HepG2 (cell line): ENCODE data around the gene IL10RA. TPM values are rescaled to one million over a fixed set of nuclear protein-coding genes. Genes with fewer than 3 reads are reported as not detected.

Experiments used
- ATAC-seq: fragments of 200-7000 bp; cut with Tn5 transposase; 3 replicates; pipeline ENCODE4 v1.9.1; 2020; ENCODE audit warnings: mild to moderate bottlenecking, moderate library complexity
- BruUV-seq: library from RNA; stranded (reverse); fragments of 400-500 nt; replicated peaks from 2 replicates; lab custom pipeline; 2021; lab: Mats Ljungman, UMichigan
- CTCF ChIA-PET: fragments of 300-600 bp; formaldehyde crosslinking; extraction: SDS; loops from one replicate; lab custom pipeline; 2021; ENCODE audit warnings: low total read pairs, inconsistent platforms, low intra/inter-chr PET ratio; lab: Yijun Ruan, JAX
- POLR2A ChIA-PET: fragments of 350-600 bp; sonication (Branson Sonifier 250); formaldehyde crosslinking; loops from one replicate; lab custom pipeline; 2020; ENCODE audit warnings: antibody characterized with exemption, inconsistent platforms; lab: Yijun Ruan, JAX
- DNase-seq: peaks from one replicate; pipeline ENCODE4 v3.0.0-alpha.2; 2015; ENCODE audit warnings: low spot score
- FAIRE-seq: peaks from 3 replicates; lab custom pipeline; 2011; peaks lifted over from hg19 to GRCh38; lab: Jason Lieb, UNC
- H2AFZ ChIP-seq: one replicate; pipeline ENCODE4 v1.6.1; 2011; ENCODE audit warnings: low read length, inconsistent platforms
- H3K27ac ChIP-seq: fragments of 300-600 bp; 3 replicates; pipeline ENCODE4 v1.8.0; 2011; ENCODE audit warnings: mixed run types, mild to moderate bottlenecking, mixed read lengths, low read length, inconsistent platforms; ENCODE audit not compliant: insufficient read depth; ENCODE audit errors: extremely low read length
- H3K27me3 ChIP-seq, 2 experiments: fragments of 200-600 bp in 1 of 2; 2 replicates in 1 of 2; 3 replicates in 1 of 2; pipeline versions ENCODE4 v1.6.0 to v1.8.0; 2011; ENCODE audit warnings: low read length in 2 of 2, mild to moderate bottlenecking in 2 of 2, moderate library complexity in 2 of 2, inconsistent platforms in 1 of 2; ENCODE audit not compliant: insufficient read depth in 2 of 2, control insufficient read depth in 1 of 2
- H3K36me3 ChIP-seq, 2 experiments: fragments of 200-600 bp in 1 of 2; replicated peaks in 1 of 2; 2 replicates in 1 of 2; 3 replicates in 1 of 2; pipeline versions ENCODE4 v1.5.1 to v1.8.0; 2011; ENCODE audit warnings: low read length in 2 of 2, inconsistent platforms in 1 of 2; ENCODE audit not compliant: insufficient read depth in 2 of 2, control insufficient read depth in 1 of 2
- H3K4me1 ChIP-seq: 2 replicates; pipeline ENCODE4 v1.5.1; 2012; ENCODE audit warnings: low read length, inconsistent platforms; ENCODE audit not compliant: insufficient read depth
- H3K4me2 ChIP-seq: 2 replicates; pipeline ENCODE4 v1.6.0; 2011; ENCODE audit warnings: low read depth, low read length, inconsistent platforms
- H3K4me3 ChIP-seq, 3 experiments: fragments of 200-600 bp in 1 of 3; sonication (generic), shearing (Covaris generic) in 1 of 3; replicated peaks in 1 of 3; 2 replicates each; pipeline ENCODE4 v1.5.1; 2011 to 2016; ENCODE audit warnings: low read length in 3 of 3, inconsistent platforms in 2 of 3, low read depth in 2 of 3, mild to moderate bottlenecking in 2 of 3, control low read depth in 1 of 3, mixed read lengths in 1 of 3; ENCODE audit not compliant: insufficient read depth in 1 of 3
- H3K79me2 ChIP-seq: one replicate; pipeline ENCODE4 v1.6.1; 2011; ENCODE audit warnings: low read length, inconsistent platforms; ENCODE audit not compliant: insufficient read depth
- H3K9ac ChIP-seq: 2 replicates; pipeline ENCODE4 v1.6.0; 2011; ENCODE audit warnings: mild to moderate bottlenecking, low read depth, low read length, inconsistent platforms; ENCODE audit not compliant: insufficient read depth
- H3K9me3 ChIP-seq: 2 replicates; pipeline ENCODE4 v1.5.1; 2012; ENCODE audit warnings: mild to moderate bottlenecking, low read length
- H4K20me1 ChIP-seq: 2 replicates; pipeline ENCODE4 v1.6.0; 2011; ENCODE audit warnings: inconsistent platforms, mild to moderate bottlenecking, low read length, moderate library complexity; ENCODE audit not compliant: insufficient read depth
- ARID4A ChIP-seq: sonication (generic); formaldehyde crosslinking; IDR thresholded peaks from 2 replicates; pipeline ENCODE4 v1.5.0; 2020; ENCODE audit warnings: mild to moderate bottlenecking, missing genetic modification reagents, borderline replicate concordance
- ATF7 ChIP-seq, 2 experiments: fragments of 450-650 bp in 1 of 2; sonication (generic) in 1 of 2; formaldehyde crosslinking in 1 of 2; IDR thresholded peaks; 2 replicates each; pipeline versions ENCODE4 v1.4.0 to v1.6.1; 2016 to 2020; ENCODE audit warnings: antibody characterized with exemption in 1 of 2, mild to moderate bottlenecking in 1 of 2, missing genetic modification reagents in 1 of 2
- CREB1 ChIP-seq, 2 experiments: fragments of 450-650 bp in 1 of 2; IDR thresholded peaks; 2 replicates each; pipeline ENCODE4 v1.6.1; 2016 to 2017; ENCODE audit warnings: control low read depth in 1 of 2, mild to moderate bottlenecking in 1 of 2, missing compliant biosample characterization in 1 of 2, missing genetic modification characterization in 1 of 2
- EP300 ChIP-seq, 3 experiments: sonication (generic) in 1 of 3; formaldehyde crosslinking in 1 of 3; IDR thresholded peaks; 2 replicates each; pipeline versions ENCODE4 v1.5.1 to v1.6.1; 2011 to 2020; ENCODE audit warnings: low read depth in 2 of 3, low read length in 2 of 3, borderline replicate concordance in 1 of 3, improper control_type of control experiment in 1 of 3, mild to moderate bottlenecking in 1 of 3, missing genetic modification reagents in 1 of 3, moderate library complexity in 1 of 3
- FOXP4 ChIP-seq: sonication (generic); formaldehyde crosslinking; IDR thresholded peaks from 2 replicates; pipeline ENCODE4 v1.4.0; 2020; ENCODE audit warnings: missing genetic modification reagents
- GATAD1 ChIP-seq: IDR thresholded peaks from 2 replicates; pipeline ENCODE4 v1.6.1; 2016; ENCODE audit warnings: missing genetic modification reagents, missing compliant biosample characterization
- PITX1 ChIP-seq: sonication (generic); formaldehyde crosslinking; IDR thresholded peaks from 2 replicates; pipeline ENCODE4 v1.5.1; 2020; ENCODE audit warnings: mild to moderate bottlenecking, missing genetic modification reagents
- RERE ChIP-seq: IDR thresholded peaks from 2 replicates; pipeline ENCODE4 v1.6.1; 2016; ENCODE audit warnings: low read depth, missing genetic modification reagents, missing compliant biosample characterization
- WGBS: methylation state at CpG from one replicate; pipeline ENCODE4 v1.1.6; 2017; ENCODE audit warnings: low lambda C conversion rate; 5-methylcytosine and 5-hydroxymethylcytosine counted together
- in situ Hi-C: cut with HindIII; loops from 2 replicates; pipeline ENCODE4 v1.10.0; 2017; ENCODE audit warnings: low pct_unique_long_range_greater_than_20kb; ENCODE audit not compliant: extremely low pct_ligation_motif_present
- intact Hi-C: fragments of 100-400 bp; cut with micrococcal nuclease; formaldehyde crosslinking; loops from one replicate; pipeline ENCODE4 v1.10.0; 2022; ENCODE audit not compliant: unreplicated experiment
- polyA plus RNA-seq, 8 experiments: library from polyadenylated mRNA; depleted of rRNA in 3 of 8; stranded (reverse) in 7 of 8; unstranded in 1 of 8; fragments of >200 nt; fragmentation: Illumina TruSeq in 4 of 8; extraction: Trizol in 4 of 8; gene quantifications; 2 replicates each; pipeline versions ENCODE4 v1.2.1 to v1.2.3, GENCODE V29; 2011 to 2016; ENCODE audit warnings: low read depth in 4 of 8, missing spikeins in 1 of 8, mixed read lengths in 1 of 8; ENCODE audit not compliant: insufficient read depth in 1 of 8
- total RNA-seq, 5 experiments: library from RNA; depleted of rRNA; stranded (reverse); fragments of >200 nt; fragmentation: Illumina TruSeq; extraction: Trizol; gene quantifications; 2 replicates each; pipeline ENCODE4 v1.2.3, GENCODE V29; 2016; ENCODE audit warnings: low read depth in 1 of 5

The IL10RA gene
- total and polyA plus RNA-seq, 2 of the 13 experiments (the other 11 are each of a cell fraction or from before 2014, with no cell fraction given): not detected

GRCh38 chr11:117993988-117994745 is 8.0 kb downstream of the IL10RA start:
- intact Hi-C loops: no loop called here
- peaks cover 2 to 8% of the 10 kb centered on the region in 2 experiments; a peak in 3 of 5 replicates for H3K27me3 ChIP-seq
- no peak for FAIRE-seq
- POLR2A ChIA-PET: no interaction called here
- CTCF ChIA-PET: no interaction called here
- ATAC-seq: no peak
- no peaks in the 10 kb centered on the region for H3K9me3 ChIP-seq
- H3K4me3 ChIP-seq: no peak overlapping the region
- no peak for DNase-seq
- no peaks in the 10 kb centered on the region for H3K4me1 ChIP-seq
- H4K20me1 ChIP-seq: no peaks in the 10 kb centered on the region
- WGBS: 36% methylated on average over 5 of the region's 9 CpGs
- no peak overlapping the region for H3K4me2 ChIP-seq
- H3K79me2 ChIP-seq: no peaks in the 10 kb centered on the region
- BruUV-seq: no TSS peak
- in situ Hi-C loops: no loop called here
- no peaks in the 10 kb centered on the region for H3K36me3 ChIP-seq
- H3K9ac ChIP-seq: no peak overlapping the region
- no peak overlapping the region for H3K27ac ChIP-seq
- H2AFZ ChIP-seq: no peak overlapping the region
- no peak for TF ChIP-seq EP300 (IDR thresholded peaks at IDR 0.05; ENCODE audit: low read depth in 2 of 2, low read length in 2 of 2)
- no peak for TF ChIP-seq EP300 (CRISPR knock-in tag; IDR thresholded peaks at IDR 0.05; ENCODE audit: borderline replicate concordance)
- no peak for TF ChIP-seq PITX1 (CRISPR knock-in tag)
- no peak for TF ChIP-seq ATF7 (IDR thresholded peaks at IDR 0.05)
- TF ChIP-seq ATF7 (CRISPR knock-in tag; IDR thresholded peaks at IDR 0.05): no peak
- TF ChIP-seq RERE (CRISPR knock-in tag): no peak
- TF ChIP-seq CREB1 (IDR thresholded peaks at IDR 0.05): no peak
- no peak for TF ChIP-seq CREB1 (CRISPR knock-in tag; IDR thresholded peaks at IDR 0.05)
- TF ChIP-seq GATAD1 (CRISPR knock-in tag): no peak
- TF ChIP-seq ARID4A (CRISPR knock-in tag): no peak
- TF ChIP-seq FOXP4 (CRISPR knock-in tag): no peak
